HG03439 (cell line): ENCODE results near the gene FOXP4.

Experiments used
- ATAC-seq: cut with Tn5 transposase; IDR thresholded peaks from one replicate; pipeline ENCODE4 v1.9.1; 2021; ENCODE audit warnings: mild to moderate bottlenecking, moderate library complexity; ENCODE audit not compliant: unreplicated experiment

Gene FOXP4

GRCh38 chr6:41546475-41546865 lies 289 bp downstream of the FOXP4 start:
- peak; percentile 39 for ATAC-seq

- ATAC-seq = peak; percentile 27
Observed at GRCh38 chr6:41546866-41547798, 951 bp downstream of the FOXP4 start.

DNA sequence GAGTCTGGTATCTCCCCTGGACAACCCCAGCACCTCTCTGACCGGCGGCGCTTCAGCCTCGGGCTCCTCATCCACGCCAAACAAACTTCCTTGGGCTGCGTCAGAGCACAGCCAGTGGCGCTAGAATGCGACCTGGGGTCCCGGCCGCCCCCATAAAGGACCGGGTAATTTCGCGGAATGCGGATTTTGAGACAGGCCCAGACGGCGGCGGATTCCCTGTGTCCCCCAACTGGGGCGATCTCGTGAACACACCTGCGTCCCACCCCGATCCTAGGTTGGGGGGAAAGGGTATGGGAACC lies 1.6 kb downstream of the FOXP4 start:
- no peak for ATAC-seq

GRCh38 chr6:41548098-41548840 lies 2.1 kb downstream of the FOXP4 start:
- ATAC-seq = no peak

- ATAC-seq = no peak
Observed at GRCh38 chr6:41548841-41549642, 2.9 kb downstream of the FOXP4 start.

DNA sequence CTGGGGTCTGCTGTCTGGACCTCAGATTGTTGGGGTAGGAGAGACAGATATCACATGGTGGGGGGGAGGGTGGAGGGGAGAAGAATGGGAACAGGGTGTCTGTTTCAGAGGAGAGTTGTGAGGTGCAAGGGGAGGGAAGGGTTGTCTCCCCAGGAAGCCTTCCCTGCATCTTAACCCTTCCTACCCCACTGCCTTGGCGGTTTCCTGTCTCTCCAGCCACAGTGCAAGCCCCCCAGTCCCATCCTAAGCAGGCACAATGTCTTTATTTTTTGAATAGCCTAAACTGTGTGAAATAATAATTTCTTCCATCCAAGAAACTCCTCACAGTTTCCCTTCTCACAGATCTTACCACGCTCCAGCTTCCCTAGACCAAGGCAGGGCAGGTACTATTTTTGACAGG lies 3.5 kb downstream of the FOXP4 start:
- ATAC-seq = no peak

- ATAC-seq = no peak
Observed at GRCh38 chr6:41551086-41551700, 5.0 kb downstream of the FOXP4 start.

DNA sequence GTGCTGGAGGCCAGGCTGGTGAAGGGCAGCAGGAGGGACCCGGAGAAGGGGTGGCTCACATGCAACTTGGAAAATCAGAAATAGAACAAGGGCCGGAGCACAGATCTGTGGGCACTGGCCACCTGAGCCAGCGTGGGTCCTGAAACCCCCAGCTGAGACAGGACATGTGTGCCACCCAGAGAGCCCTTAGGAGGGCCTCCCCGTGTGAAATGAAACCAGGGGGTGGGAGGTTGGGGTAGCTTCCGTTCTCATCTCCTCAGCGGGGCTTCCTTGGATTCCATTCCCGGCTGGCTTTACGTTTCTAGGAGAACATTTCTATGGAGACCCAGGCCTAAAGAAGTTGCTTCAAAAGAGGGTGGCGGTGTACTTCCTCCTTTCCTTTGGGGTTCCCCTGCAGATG lies 5.7 kb downstream of the FOXP4 start:
- ATAC-seq = no peak

DNA sequence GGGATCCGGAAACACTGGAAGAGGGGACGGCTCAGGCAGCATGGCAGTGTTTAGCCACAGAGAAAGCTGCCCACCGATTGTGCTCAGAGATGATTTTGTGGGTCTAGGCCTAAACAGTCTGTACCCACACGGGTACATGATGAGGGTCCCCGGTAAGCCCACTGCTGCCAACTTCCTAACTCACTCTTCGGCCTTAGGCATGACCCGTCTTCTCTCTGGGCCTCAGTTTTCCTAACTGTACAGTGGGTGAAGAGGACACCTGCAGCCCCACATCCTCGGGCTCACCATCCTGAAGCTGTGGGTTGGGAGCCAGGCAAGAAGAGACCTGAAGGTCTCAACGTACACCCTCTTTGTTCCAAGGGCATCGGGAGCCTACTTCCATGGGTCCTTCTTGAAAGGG lies 6.5 kb downstream of the FOXP4 start:
- ATAC-seq = no peak

DNA sequence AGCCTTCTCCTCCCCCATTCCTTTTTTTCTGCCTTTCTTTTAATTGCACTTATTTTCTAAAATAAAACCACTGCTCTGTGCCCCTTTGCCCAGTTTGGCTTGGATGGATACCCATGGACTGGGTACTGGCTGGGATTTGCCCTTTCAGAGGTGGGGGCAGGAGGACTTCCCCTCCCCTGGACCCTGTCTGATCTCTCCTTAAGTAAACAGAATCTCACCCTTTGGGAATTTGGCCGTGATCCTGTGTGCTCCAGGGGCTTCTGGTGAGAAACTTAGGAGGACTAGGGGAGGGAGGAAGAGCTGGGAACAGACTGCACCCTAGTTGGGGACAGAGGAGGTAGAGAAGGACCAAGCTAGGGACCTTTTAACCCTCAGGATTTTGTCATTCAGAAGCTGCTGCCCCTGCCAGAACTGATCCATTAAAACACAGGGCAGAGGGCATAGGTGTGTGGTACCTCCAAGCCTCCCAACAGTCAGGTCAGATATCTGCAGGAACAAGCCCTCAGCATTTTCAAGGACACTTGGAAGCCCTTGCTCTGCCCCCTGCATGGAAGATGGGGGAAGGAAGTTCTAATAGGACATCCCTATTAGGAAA lies 7.3 kb downstream of the FOXP4 start:
- ATAC-seq = no peak

DNA sequence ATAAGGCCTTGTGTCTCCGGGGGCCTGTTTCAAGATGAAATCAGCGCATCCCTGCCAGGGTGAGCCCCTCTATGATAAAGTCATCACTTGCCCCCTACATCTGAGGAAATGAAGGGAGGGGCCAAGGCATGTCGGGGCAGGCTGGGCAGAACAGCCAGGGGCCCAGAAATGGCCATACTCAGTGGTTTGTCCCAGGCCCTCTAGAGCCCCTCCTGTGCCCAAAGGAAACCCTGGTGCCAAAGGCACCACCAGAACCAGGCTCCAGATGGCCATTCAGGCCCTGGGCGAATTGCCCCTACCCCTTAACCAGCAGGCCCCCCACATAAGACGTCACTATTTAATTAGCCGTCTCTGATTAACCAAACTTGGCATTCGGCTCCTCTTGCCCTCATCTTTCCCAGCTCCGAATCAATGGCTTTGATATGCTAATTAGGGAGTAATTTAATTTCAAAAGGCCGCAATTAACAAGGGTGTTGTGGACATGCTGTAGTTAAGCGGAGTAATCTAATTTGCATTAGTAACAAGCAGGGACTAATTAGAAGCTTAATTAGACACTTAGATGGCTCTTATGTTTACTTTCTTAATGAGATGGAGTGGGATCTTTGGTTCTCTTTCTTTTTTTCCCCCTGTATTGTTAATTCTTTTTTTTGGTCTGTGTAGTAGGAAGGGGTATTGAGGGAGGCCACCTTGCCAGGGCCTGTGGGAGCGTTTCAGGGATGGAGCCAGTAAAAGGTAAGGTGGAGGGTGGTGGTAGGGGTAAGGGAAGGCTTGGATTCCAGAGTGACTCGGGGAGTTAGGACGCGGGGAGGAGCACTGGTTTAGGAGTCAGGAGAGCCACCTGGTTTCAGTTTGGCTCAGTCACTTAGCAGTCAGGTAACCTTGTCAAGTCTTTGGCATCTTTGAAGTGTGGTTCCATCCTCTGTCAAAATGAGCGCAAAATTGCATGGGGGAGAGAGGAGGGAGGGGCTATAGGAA lies 9.4 kb downstream of the FOXP4 start:
- no peak for ATAC-seq

DNA sequence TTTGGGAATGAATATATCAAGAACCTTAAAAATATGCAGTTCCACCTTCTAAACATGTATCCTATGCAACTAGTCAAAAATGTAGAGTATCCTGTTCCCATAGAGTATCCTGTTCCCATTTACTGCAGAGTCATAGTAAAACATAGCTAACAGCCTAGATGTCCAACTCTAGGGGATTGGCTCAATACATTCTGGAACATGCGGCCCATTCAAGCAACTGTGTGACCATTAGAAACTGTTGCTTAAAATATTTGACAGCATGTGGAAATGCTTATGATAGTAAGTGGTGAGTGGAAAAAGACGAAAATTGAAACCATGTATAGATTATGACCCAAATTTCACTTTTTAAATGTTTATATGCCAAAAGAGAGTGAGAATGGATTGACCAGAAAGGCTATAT lies 11.2 kb downstream of the FOXP4 start:
- no peak for ATAC-seq

GRCh38 chr6:41558033-41558807 lies 12.0 kb downstream of the FOXP4 start:
- no peak for ATAC-seq

DNA sequence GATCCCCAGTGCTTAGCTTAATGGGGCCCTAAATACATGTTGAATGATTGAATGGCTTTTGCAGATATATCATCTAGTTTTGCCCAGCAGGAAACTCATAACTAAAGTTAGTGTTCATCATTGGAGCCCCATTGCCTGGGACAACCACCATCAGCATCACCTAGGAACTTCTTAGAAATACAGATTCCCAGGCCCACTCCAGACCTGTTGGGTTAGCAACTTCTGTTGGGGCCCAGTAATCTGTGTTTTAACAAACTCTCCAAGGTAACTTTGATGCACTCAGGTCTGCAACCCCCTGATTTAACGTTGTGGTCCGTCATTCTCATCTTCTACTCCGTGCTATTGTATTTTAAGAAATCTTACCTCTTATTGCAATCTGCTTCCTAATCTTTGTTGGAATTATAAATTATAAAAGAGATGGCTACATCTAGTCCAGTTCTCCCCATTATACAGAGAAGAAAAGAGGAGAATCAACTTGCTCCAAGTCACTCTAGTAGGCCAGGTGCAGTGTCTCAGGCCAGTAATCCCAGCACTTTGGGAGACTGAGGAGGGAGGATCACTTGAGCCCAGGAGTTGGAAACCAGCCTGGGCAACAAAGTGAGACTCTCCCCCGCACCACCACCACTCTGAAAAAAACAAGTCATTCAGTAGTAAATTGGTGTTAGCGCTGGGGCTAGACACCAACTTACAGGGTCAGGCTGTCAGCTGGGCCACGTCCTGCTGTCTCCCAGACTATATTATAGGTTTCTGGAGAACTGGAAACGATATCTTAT lies 13.7 kb downstream of the FOXP4 start:
- no peak for ATAC-seq

DNA sequence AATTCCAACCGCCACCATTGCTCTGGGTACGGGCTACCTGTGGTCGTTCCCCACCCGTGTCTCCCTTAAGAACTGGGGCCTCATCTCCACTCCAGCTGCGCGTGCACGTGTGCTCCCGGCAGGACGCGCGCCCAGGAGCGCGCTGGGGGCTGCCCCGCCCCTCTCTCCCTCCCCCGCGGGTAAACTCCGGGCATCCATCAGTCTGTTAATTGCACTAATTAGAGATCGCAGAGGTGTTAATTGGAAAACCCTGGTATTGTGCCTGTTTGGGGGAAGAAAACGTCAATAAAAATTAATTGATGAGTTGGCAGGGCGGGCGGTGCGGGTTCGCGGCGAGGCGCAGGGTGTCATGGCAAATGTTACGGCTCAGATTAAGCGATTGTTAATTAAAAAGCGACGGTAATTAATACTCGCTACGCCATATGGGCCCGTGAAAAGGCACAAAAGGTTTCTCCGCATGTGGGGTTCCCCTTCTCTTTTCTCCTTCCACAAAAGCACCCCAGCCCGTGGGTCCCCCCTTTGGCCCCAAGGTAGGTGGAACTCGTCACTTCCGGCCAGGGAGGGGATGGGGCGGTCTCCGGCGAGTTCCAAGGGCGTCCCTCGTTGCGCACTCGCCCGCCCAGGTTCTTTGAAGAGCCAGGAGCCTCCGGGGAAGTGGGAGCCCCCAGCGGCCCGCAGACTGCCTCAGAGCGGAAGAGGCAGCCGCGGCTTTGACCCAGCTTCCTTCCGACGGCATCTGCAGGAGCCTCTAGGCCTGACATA lies 14.4 kb downstream of the FOXP4 start:
- no peak for ATAC-seq

DNA sequence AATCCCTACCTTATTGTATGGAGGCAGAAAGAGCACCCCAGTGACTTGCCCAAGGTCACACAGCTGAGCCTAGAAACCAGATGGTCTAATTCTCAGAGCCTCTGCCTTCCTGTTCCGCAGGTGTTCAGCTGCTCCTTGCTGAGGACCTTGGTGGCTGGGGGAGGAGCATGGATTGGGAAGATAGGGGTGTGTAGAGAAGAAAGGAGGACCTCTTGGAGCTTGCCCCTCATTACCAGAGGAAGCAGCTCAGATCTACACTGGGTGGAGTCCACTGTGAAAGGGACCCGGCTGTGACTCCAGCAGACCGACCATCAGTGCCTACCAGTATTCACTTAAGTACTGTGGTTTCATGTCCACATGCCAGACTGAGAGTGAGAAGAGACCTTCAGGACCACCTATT lies 15.2 kb downstream of the FOXP4 start:
- no peak for ATAC-seq
